Endothelial cell of umbilical vein (primary cell): ENCODE data around the gene CCR5AS.

ENCODE experiments used
- BruUV-seq: library from RNA; stranded (reverse); fragments of 400-500 nt; replicated peaks from 2 replicates; lab custom pipeline; 2021; lab: Mats Ljungman, UMichigan
- CTCF ChIA-PET: fragments of 300-600, 350-600 bp; sonication (Branson Sonifier 250); formaldehyde crosslinking; loops from one replicate; lab custom pipeline; 2021; ENCODE audit warnings: antibody characterized with exemption, inconsistent platforms; lab: Charles Lee
- POLR2A ChIA-PET: fragments of 300-600, 350-600 bp; sonication (Branson Sonifier 250); formaldehyde crosslinking; loops from one replicate; lab custom pipeline; 2021; ENCODE audit warnings: antibody characterized with exemption, inconsistent platforms; lab: Charles Lee
- DNase-seq: peaks from one replicate; pipeline ENCODE4 v3.0.0-alpha.2; 2011; ENCODE audit warnings: low read depth, low spot score
- FAIRE-seq: peaks from 2 replicates; lab custom pipeline; 2011; peaks lifted over from hg19 to GRCh38; lab: Jason Lieb, UNC
- H2AFZ ChIP-seq: 2 replicates; pipeline ENCODE4 v1.6.0; 2012; ENCODE audit warnings: low read depth, low read length, control low read depth, inconsistent platforms
- H3K27ac ChIP-seq: 2 replicates; pipeline ENCODE4 v1.5.1; 2011; ENCODE audit warnings: low read depth, mild to moderate bottlenecking, control low read depth, low read length, moderate library complexity; ENCODE audit not compliant: insufficient read depth
- H3K27me3 ChIP-seq, 2 experiments: 2 replicates each; pipeline versions ENCODE4 v1.6.0 to v1.6.1; 2011; ENCODE audit warnings: low read length in 2 of 2, mixed read lengths in 1 of 2; ENCODE audit not compliant: control insufficient read depth in 2 of 2, insufficient read depth in 2 of 2
- H3K36me3 ChIP-seq, 2 experiments: 2 replicates in 1 of 2; 3 replicates in 1 of 2; pipeline ENCODE4 v1.5.1; 2011; ENCODE audit warnings: low read length in 2 of 2, mild to moderate bottlenecking in 1 of 2, moderate library complexity in 1 of 2; ENCODE audit not compliant: control insufficient read depth in 2 of 2, insufficient read depth in 2 of 2; ENCODE audit errors: extremely low read depth in 1 of 2
- H3K4me1 ChIP-seq: 3 replicates; pipeline ENCODE4 v1.5.1; 2011; ENCODE audit warnings: mild to moderate bottlenecking, low read length; ENCODE audit not compliant: control insufficient read depth, insufficient read depth; ENCODE audit errors: extremely low read depth
- H3K4me2 ChIP-seq: 2 replicates; pipeline ENCODE4 v1.6.1; 2011; ENCODE audit warnings: low read length, control low read depth, mixed read lengths; ENCODE audit not compliant: insufficient read depth
- H3K4me3 ChIP-seq, 3 experiments: fragments of 200-600 bp in 1 of 3; sonication (generic), shearing (Covaris generic) in 1 of 3; replicated peaks in 1 of 3; 2 replicates each; pipeline ENCODE4 v1.5.1; 2011 to 2016; ENCODE audit warnings: control low read depth in 3 of 3, low read length in 3 of 3, mild to moderate bottlenecking in 2 of 3, inconsistent platforms in 1 of 3, low read depth in 1 of 3, moderate library complexity in 1 of 3; ENCODE audit not compliant: insufficient read depth in 1 of 3
- H3K79me2 ChIP-seq: 2 replicates; pipeline ENCODE4 v1.6.0; 2012; ENCODE audit warnings: low read length, inconsistent platforms; ENCODE audit not compliant: control insufficient read depth, insufficient read depth
- H3K9ac ChIP-seq: replicated peaks from 2 replicates; pipeline ENCODE3; 2011; ENCODE audit warnings: low read length, control low read depth; ENCODE audit not compliant: insufficient read depth; ENCODE audit errors: extremely low read depth
- H3K9me1 ChIP-seq: replicated peaks from 3 replicates; pipeline ENCODE4 v1.6.0; 2011; ENCODE audit warnings: mild to moderate bottlenecking, low read length; ENCODE audit not compliant: control insufficient read depth, insufficient read depth; ENCODE audit errors: extremely low read depth
- H3K9me3 ChIP-seq: replicated peaks from 2 replicates; pipeline ENCODE4 v1.5.1; 2012; ENCODE audit warnings: low read length, inconsistent platforms; ENCODE audit not compliant: control insufficient read depth, insufficient read depth
- H4K20me1 ChIP-seq: replicated peaks from 2 replicates; pipeline ENCODE3; 2011; ENCODE audit warnings: mild to moderate bottlenecking, low read length; ENCODE audit not compliant: control insufficient read depth, insufficient read depth; ENCODE audit errors: extremely low read depth
- EZH2 ChIP-seq: IDR thresholded peaks from 2 replicates; pipeline ENCODE4 v1.6.1; 2012; ENCODE audit warnings: borderline replicate concordance, low read depth, mild to moderate bottlenecking, moderate library complexity, low read length, inconsistent platforms; ENCODE audit not compliant: severe bottlenecking
- FOS ChIP-seq: IDR thresholded peaks from 2 replicates; pipeline ENCODE4 v1.6.1; 2011; ENCODE audit warnings: mild to moderate bottlenecking, low read length, moderate library complexity, borderline replicate concordance; ENCODE audit not compliant: insufficient read depth
- GATA2 ChIP-seq: IDR thresholded peaks from 2 replicates; pipeline ENCODE4 v1.7.0; 2011; ENCODE audit warnings: low read depth, mild to moderate bottlenecking, moderate library complexity, mixed read lengths, low read length; ENCODE audit not compliant: insufficient read length, insufficient read depth
- JUN ChIP-seq: IDR thresholded peaks from 2 replicates; pipeline ENCODE4 v1.6.1; 2011; ENCODE audit warnings: borderline replicate concordance, low read depth; ENCODE audit not compliant: insufficient read length, insufficient read depth
- MAX ChIP-seq: IDR thresholded peaks from 2 replicates; pipeline ENCODE4 v1.6.1; 2011; ENCODE audit not compliant: insufficient read depth, insufficient read length
- MYC ChIP-seq: IDR thresholded peaks from one replicate; pipeline ENCODE4 v1.6.1; 2011; ENCODE audit warnings: mild to moderate bottlenecking, low read depth, low read length
- POLR2A ChIP-seq: IDR thresholded peaks from 2 replicates; pipeline ENCODE4 v1.6.1; 2012; ENCODE audit warnings: low read depth, mild to moderate bottlenecking, control low read depth, low read length
- POLR2AphosphoS5 ChIP-seq: IDR thresholded peaks from 2 replicates; pipeline ENCODE4 v1.6.1; 2012; ENCODE audit warnings: low read depth, mild to moderate bottlenecking, control low read depth, low read length, moderate library complexity; ENCODE audit not compliant: insufficient read depth
- dilution Hi-C: fragments of 300-500 bp; cut with MboI; formaldehyde crosslinking; loops from one replicate; pipeline ENCODE4 v1.15.0; 2019; ENCODE audit warnings: low sequenced_read_pairs; ENCODE audit not compliant: extremely low pct_ligation_motif_present
- intact Hi-C: fragments of 100-400 bp; cut with micrococcal nuclease; formaldehyde crosslinking; loops from one replicate; pipeline ENCODE4 v1.10.0; 2022
- TF ChIP-seq, protein P1 (sequence below), 2 donors: IDR thresholded peaks; 1 replicate in 1 of 2; 2 replicates in 1 of 2; pipeline ENCODE4 v1.5.1; 2011; ENCODE audit warnings: low read length in 2 of 2, mild to moderate bottlenecking in 2 of 2, moderate library complexity in 2 of 2, control low read depth in 1 of 2, inconsistent platforms in 1 of 2, low read depth in 1 of 2; ENCODE audit not compliant: insufficient read depth in 1 of 2; ENCODE audit errors: extremely low read depth in 1 of 2

Gene CCR5AS

GRCh38 chr3:46361408-46362283 lies 45.2 kb downstream of the CCR5AS start:
- ChIA-PET CTCF (no interaction called here), POLR2A (no interaction called here)
- no peak overlapping the region for H2AFZ ChIP-seq
- H3K4me2 ChIP-seq, result no peak overlapping the region
- H3K9me1 ChIP-seq, result no peaks in the 10 kb centered on the region
- H4K20me1 ChIP-seq, result no peaks in the 10 kb centered on the region
- BruUV-seq, result no TSS peak
- intact Hi-C loops, result no loop called here
- H3K79me2 ChIP-seq, result no peaks in the 10 kb centered on the region
- DNase-seq (no peak), FAIRE-seq (no peak)
- no peaks in the 10 kb centered on the region for H3K36me3 ChIP-seq
- H3K27ac ChIP-seq, result no peak overlapping the region
- no peaks in the 10 kb centered on the region for H3K9me3 ChIP-seq
- H3K4me3 ChIP-seq, result no peak overlapping the region
- no peak overlapping the region for H3K9ac ChIP-seq
- dilution Hi-C loops, result no loop called here
- H3K27me3 ChIP-seq, result peaks cover 6 to 8% of the 10 kb centered on the region in 2 experiments
- TF ChIP-seq EZH2 (no peak), FOS (no peak), GATA2 (no peak), MAX (no peak), JUN (no peak), POLR2AphosphoS5 (no peak), MYC (no peak), POLR2A (no peak)
- TF ChIP-seq, protein P1, sequence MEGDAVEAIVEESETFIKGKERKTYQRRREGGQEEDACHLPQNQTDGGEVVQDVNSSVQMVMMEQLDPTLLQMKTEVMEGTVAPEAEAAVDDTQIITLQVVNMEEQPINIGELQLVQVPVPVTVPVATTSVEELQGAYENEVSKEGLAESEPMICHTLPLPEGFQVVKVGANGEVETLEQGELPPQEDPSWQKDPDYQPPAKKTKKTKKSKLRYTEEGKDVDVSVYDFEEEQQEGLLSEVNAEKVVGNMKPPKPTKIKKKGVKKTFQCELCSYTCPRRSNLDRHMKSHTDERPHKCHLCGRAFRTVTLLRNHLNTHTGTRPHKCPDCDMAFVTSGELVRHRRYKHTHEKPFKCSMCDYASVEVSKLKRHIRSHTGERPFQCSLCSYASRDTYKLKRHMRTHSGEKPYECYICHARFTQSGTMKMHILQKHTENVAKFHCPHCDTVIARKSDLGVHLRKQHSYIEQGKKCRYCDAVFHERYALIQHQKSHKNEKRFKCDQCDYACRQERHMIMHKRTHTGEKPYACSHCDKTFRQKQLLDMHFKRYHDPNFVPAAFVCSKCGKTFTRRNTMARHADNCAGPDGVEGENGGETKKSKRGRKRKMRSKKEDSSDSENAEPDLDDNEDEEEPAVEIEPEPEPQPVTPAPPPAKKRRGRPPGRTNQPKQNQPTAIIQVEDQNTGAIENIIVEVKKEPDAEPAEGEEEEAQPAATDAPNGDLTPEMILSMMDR (IDR thresholded peaks at IDR 0.05; ENCODE audit: extremely low read depth in 1 of 2, insufficient read depth in 1 of 2, low read depth in 1 of 2, low read length in 2 of 2), result no peak
- no peaks in the 10 kb centered on the region for H3K4me1 ChIP-seq
